OCI-LY1 (cell line): ENCODE data around the gene MESP1.

ENCODE experiments used
- H2AFZ ChIP-seq: fragments of 200-600 bp; sonication (generic), shearing (Covaris generic); 2 replicates; pipeline ENCODE4 v1.6.0; 2014; ENCODE audit warnings: antibody characterized with exemption, mild to moderate bottlenecking, low read length
- H3F3A ChIP-seq: fragments of 200-600 bp; sonication (generic), shearing (Covaris generic); 2 replicates; pipeline ENCODE4 v1.6.0; 2014; ENCODE audit warnings: mild to moderate bottlenecking, antibody characterized with exemption, low read length, moderate library complexity; ENCODE audit not compliant: insufficient read depth
- H3K27ac ChIP-seq: fragments of 200-600 bp; sonication (generic); 2 replicates; pipeline ENCODE4 v1.5.1; 2014; ENCODE audit warnings: low read length, mixed run types, mild to moderate bottlenecking, low read depth; ENCODE audit not compliant: poor library complexity, severe bottlenecking
- H3K27me3 ChIP-seq: fragments of 200-600 bp; sonication (generic); 2 replicates; pipeline ENCODE4 v1.6.0; 2014; ENCODE audit warnings: antibody characterized with exemption, mild to moderate bottlenecking, low read length, moderate library complexity; ENCODE audit not compliant: insufficient read depth
- H3K36me3 ChIP-seq: fragments of 200-600 bp; sonication (generic); 2 replicates; pipeline ENCODE4 v1.6.1; 2014; ENCODE audit warnings: mild to moderate bottlenecking, antibody characterized with exemption, low read length, moderate library complexity, mixed read lengths; ENCODE audit not compliant: insufficient read depth
- H3K4me1 ChIP-seq: fragments of 200-600 bp; sonication (generic); 2 replicates; pipeline ENCODE4 v1.5.1; 2014; ENCODE audit warnings: mild to moderate bottlenecking, low read length, moderate library complexity; ENCODE audit not compliant: insufficient read depth, severe bottlenecking
- H3K4me2 ChIP-seq: fragments of 200-600 bp; sonication (generic), shearing (Covaris generic); 2 replicates; pipeline ENCODE4 v1.6.1; 2014; ENCODE audit warnings: low read length
- H3K4me3 ChIP-seq: fragments of 200-600 bp; sonication (generic); 2 replicates; pipeline ENCODE4 v1.5.1; 2014; ENCODE audit warnings: low read length, low read depth, mild to moderate bottlenecking, mixed read lengths; ENCODE audit not compliant: poor library complexity, severe bottlenecking
- H3K79me2 ChIP-seq: fragments of 200-600 bp; shearing (Covaris generic); 2 replicates; pipeline ENCODE4 v1.6.1; 2016; ENCODE audit warnings: mixed run types, low read length, mixed read lengths; ENCODE audit not compliant: insufficient read depth
- H3K9ac ChIP-seq: fragments of 200-600 bp; sonication (generic), shearing (Covaris generic); 2 replicates; pipeline ENCODE4 v1.6.1; 2014; ENCODE audit warnings: mild to moderate bottlenecking, low read length, mixed read lengths
- H3K9me2 ChIP-seq: fragments of 200-600 bp; sonication (generic), shearing (Covaris generic); 2 replicates; pipeline ENCODE4 v1.6.1; 2014; ENCODE audit warnings: low read depth, mild to moderate bottlenecking, low read length, mixed read lengths
- H3K9me3 ChIP-seq: fragments of 200-600 bp; shearing (Covaris generic); 2 replicates; pipeline ENCODE4 v1.6.1; 2014; ENCODE audit warnings: low read length, mixed read lengths
- H4K20me1 ChIP-seq: fragments of 200-600 bp; sonication (generic), shearing (Covaris generic); 2 replicates; pipeline ENCODE4 v1.6.0; 2016; ENCODE audit warnings: mild to moderate bottlenecking, low read length; ENCODE audit not compliant: insufficient read depth
- EZH2 ChIP-seq: fragments of 200-600 bp; sonication (generic), shearing (Covaris generic); IDR thresholded peaks from 2 replicates; pipeline ENCODE4 v1.8.0; 2017; ENCODE audit warnings: borderline replicate concordance, mixed run types, mild to moderate bottlenecking, antibody characterized with exemption, low read length, moderate library complexity, mixed read lengths
- TF ChIP-seq, protein P1 (sequence below): fragments of 200-600 bp; sonication (generic), shearing (Covaris generic); IDR thresholded peaks from 2 replicates; pipeline ENCODE4 v1.5.1; 2017; ENCODE audit warnings: mild to moderate bottlenecking, antibody characterized with exemption, low read length, moderate library complexity, mixed read lengths

Gene MESP1

DNA sequence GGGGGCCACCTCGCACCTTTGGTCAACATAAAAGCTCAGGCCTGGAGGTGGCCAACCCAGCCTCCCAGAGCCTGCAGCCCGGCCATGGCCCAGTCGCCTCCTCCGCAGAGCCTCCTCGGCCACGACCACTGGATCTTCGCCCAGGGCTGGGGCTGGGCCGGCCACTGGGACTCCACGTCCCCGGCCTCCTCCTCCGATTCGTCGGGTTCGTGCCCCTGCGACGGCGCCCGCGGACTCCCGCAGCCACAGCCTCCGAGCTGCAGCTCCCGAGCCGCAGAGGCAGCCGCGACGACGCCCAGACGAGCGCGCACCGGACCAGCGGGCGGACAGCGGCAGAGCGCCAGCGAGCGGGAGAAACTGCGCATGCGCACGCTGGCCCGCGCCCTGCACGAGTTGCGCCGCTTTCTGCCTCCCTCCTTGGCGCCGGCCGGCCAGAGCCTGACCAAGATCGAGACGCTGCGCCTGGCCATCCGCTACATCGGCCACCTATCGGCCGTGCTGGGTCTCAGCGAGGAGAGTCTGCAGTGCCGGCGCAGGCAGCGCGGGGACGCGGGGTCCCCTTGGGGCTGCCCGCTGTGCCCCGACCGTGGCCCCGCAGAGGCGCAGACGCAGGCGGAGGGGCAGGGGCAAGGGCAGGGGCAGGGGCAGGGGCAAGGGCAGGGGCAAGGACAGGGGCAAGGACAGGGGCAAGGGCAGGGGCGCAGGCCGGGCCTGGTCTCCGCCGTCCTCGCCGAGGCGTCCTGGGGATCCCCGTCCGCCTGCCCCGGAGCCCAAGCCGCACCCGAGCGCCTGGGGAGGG is 25.4 kb upstream of the MESP1 start, which contains the start of gene MESP2:
Gene MESP2, plus strand, starts transcription at position 59 of the 799 bp plus-strand sequence. Its CDS starts 26 bp downstream, at position 85.
- Histone ChIP-seq H3K27ac (no peak within 1 kb of the TSS), H3K36me3 (no peaks in the 10 kb centered on the region), H3K4me3 (no peak within 1 kb of the TSS), H3K79me2 (no peaks in the 10 kb centered on the region), H2AFZ (no peak within 1 kb of the TSS), H3K27me3 (peaks cover 6% of the 10 kb centered on the region), H3K4me1 (no peaks in the 10 kb centered on the region), H4K20me1 (no peaks in the 10 kb centered on the region), H3K9me2 (no peaks in the 10 kb centered on the region), H3K9me3 (no peaks in the 10 kb centered on the region), H3F3A (no peaks in the 10 kb centered on the region), H3K4me2 (no peak within 1 kb of the TSS), H3K9ac (no peak within 1 kb of the TSS)
- TF ChIP-seq, protein P1, sequence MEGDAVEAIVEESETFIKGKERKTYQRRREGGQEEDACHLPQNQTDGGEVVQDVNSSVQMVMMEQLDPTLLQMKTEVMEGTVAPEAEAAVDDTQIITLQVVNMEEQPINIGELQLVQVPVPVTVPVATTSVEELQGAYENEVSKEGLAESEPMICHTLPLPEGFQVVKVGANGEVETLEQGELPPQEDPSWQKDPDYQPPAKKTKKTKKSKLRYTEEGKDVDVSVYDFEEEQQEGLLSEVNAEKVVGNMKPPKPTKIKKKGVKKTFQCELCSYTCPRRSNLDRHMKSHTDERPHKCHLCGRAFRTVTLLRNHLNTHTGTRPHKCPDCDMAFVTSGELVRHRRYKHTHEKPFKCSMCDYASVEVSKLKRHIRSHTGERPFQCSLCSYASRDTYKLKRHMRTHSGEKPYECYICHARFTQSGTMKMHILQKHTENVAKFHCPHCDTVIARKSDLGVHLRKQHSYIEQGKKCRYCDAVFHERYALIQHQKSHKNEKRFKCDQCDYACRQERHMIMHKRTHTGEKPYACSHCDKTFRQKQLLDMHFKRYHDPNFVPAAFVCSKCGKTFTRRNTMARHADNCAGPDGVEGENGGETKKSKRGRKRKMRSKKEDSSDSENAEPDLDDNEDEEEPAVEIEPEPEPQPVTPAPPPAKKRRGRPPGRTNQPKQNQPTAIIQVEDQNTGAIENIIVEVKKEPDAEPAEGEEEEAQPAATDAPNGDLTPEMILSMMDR = no peak
- TF ChIP-seq EZH2 = no peak

DNA sequence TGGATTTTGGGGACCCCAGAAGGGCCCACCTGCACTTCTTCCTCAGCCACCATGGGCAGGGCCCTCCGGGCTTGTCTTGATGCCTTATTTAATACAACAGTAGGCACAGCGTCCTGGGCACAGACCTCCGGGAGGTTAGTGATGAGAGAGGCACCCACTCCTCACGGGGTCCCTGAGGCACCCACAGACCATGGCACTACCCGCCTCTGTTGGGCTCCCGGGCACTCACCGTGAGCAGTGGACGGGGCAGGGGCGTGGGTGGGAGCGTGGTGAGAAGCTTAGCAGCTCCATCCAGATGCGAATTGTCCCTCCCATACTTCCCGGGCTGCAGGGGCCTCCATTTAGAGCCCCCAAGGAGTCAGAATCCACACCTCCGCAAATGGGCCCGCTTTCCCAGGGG is 24.8 kb upstream of the MESP1 start:
- Histone ChIP-seq H3K9me3 (no peaks in the 10 kb centered on the region), H3K4me1 (no peaks in the 10 kb centered on the region), H3K79me2 (no peaks in the 10 kb centered on the region), H3K4me2 (no peak overlapping the region), H3K27ac (no peak overlapping the region), H3K9me2 (no peaks in the 10 kb centered on the region), H3F3A (no peaks in the 10 kb centered on the region), H3K4me3 (no peak overlapping the region), H3K36me3 (no peaks in the 10 kb centered on the region), H3K27me3 (peaks cover 6% of the 10 kb centered on the region), H2AFZ (no peak overlapping the region), H3K9ac (no peak overlapping the region), H4K20me1 (no peaks in the 10 kb centered on the region)
- TF ChIP-seq, protein P1 = no peak
- no peak for TF ChIP-seq EZH2

- Histone ChIP-seq H3K36me3 (no peaks in the 10 kb centered on the region), H3K9ac (no peak overlapping the region), H3K27me3 (peaks cover 8% of the 10 kb centered on the region; the same call in 1 of the 2 replicates), H3K4me1 (no peaks in the 10 kb centered on the region), H3K79me2 (no peaks in the 10 kb centered on the region), H3K4me3 (no peak overlapping the region), H3K9me2 (no peaks in the 10 kb centered on the region), H4K20me1 (no peaks in the 10 kb centered on the region), H3K4me2 (no peak overlapping the region), H3K27ac (no peak overlapping the region), H3K9me3 (no peaks in the 10 kb centered on the region), H3F3A (no peaks in the 10 kb centered on the region), H2AFZ (no peak overlapping the region)
- TF ChIP-seq, protein P1 = no peak
- no peak for TF ChIP-seq EZH2
Measured at GRCh38 chr15:89774492-89774891, 23.4 kb upstream of the MESP1 start.
